ENCODE results near the gene TNFAIP8L1.
"Not testable (repeated sequence)": the region's sequence is repeated elsewhere in the genome, so short reads cannot be mapped to it uniquely, and the experiment has no call there.

Gene TNFAIP8L1

GRCh38 chr19:4638828-4639530 lies at the start of gene TNFAIP8L1:
Gene TNFAIP8L1 (plus strand): TSS chr19:4639516. CDS start chr19:4651870, 12,354 bp downstream.
- DNase-seq (ENCODE audit: low read depth), result peak; percentile 77
- peak within 1 kb of the TSS; percentile 79 for H3K4me3 ChIP-seq (ENCODE audit: low read depth, low read length)

GRCh38 chr19:4589579-4590410 lies 49.5 kb upstream of the TNFAIP8L1 start:
- H3K4me3 ChIP-seq (ENCODE audit: low read depth, low read length), result no peak overlapping the region
- DNase-seq (ENCODE audit: low read depth), result no peak

GRCh38 chr19:4590559-4590958 lies 48.8 kb upstream of the TNFAIP8L1 start:
- no peak for DNase-seq (ENCODE audit: low read depth)
- no peak overlapping the region for H3K4me3 ChIP-seq (ENCODE audit: low read depth, low read length)

GRCh38 chr19:4591320-4591719 lies 48.0 kb upstream of the TNFAIP8L1 start:
- DNase-seq (ENCODE audit: low read depth), result no peak
- no peak overlapping the region for H3K4me3 ChIP-seq (ENCODE audit: low read depth, low read length)

- no peak for DNase-seq (ENCODE audit: low read depth)
- H3K4me3 ChIP-seq (ENCODE audit: low read depth, low read length), result no peak overlapping the region
Measured at GRCh38 chr19:4592445-4592844, 46.9 kb upstream of the TNFAIP8L1 start.

GRCh38 chr19:4593409-4593851 lies 45.9 kb upstream of the TNFAIP8L1 start:
- H3K4me3 ChIP-seq (ENCODE audit: low read depth, low read length), result no peak overlapping the region
- no peak for DNase-seq (ENCODE audit: low read depth)

GRCh38 chr19:4594201-4594600 lies 45.1 kb upstream of the TNFAIP8L1 start:
- H3K4me3 ChIP-seq (ENCODE audit: low read depth, low read length), result no peak overlapping the region
- DNase-seq (ENCODE audit: low read depth), result no peak

GRCh38 chr19:4595158-4595557 lies 44.2 kb upstream of the TNFAIP8L1 start:
- H3K4me3 ChIP-seq (ENCODE audit: low read depth, low read length); DNase-seq (ENCODE audit: low read depth): not testable (repeated sequence)

GRCh38 chr19:4596033-4596904 lies 43.0 kb upstream of the TNFAIP8L1 start:
- DNase-seq (ENCODE audit: low read depth), result no peak
- H3K4me3 ChIP-seq (ENCODE audit: low read depth, low read length), result no peak overlapping the region

GRCh38 chr19:4597278-4597974 lies 41.9 kb upstream of the TNFAIP8L1 start:
- DNase-seq (ENCODE audit: low read depth), result no peak
- H3K4me3 ChIP-seq (ENCODE audit: low read depth, low read length), result peak overlapping the region; percentile 5

GRCh38 chr19:4597975-4598671 lies 41.2 kb upstream of the TNFAIP8L1 start:
- no peak for DNase-seq (ENCODE audit: low read depth)
- H3K4me3 ChIP-seq (ENCODE audit: low read depth, low read length), result no peak overlapping the region

GRCh38 chr19:4598712-4599111 lies 40.6 kb upstream of the TNFAIP8L1 start:
- H3K4me3 ChIP-seq (ENCODE audit: low read depth, low read length), result no peak overlapping the region
- DNase-seq (ENCODE audit: low read depth), result no peak

GRCh38 chr19:4600082-4600481 lies 39.2 kb upstream of the TNFAIP8L1 start:
- H3K4me3 ChIP-seq (ENCODE audit: low read depth, low read length), result no peak overlapping the region
- DNase-seq (ENCODE audit: low read depth), result no peak

GRCh38 chr19:4600893-4601292 lies 38.4 kb upstream of the TNFAIP8L1 start:
- DNase-seq (ENCODE audit: low read depth), result no peak
- H3K4me3 ChIP-seq (ENCODE audit: low read depth, low read length), result no peak overlapping the region

- no peak overlapping the region for H3K4me3 ChIP-seq (ENCODE audit: low read depth, low read length)
- no peak for DNase-seq (ENCODE audit: low read depth)
Measured at GRCh38 chr19:4602173-4602788, 37.0 kb upstream of the TNFAIP8L1 start.

- H3K4me3 ChIP-seq (ENCODE audit: low read depth, low read length), result no peak overlapping the region
- no peak for DNase-seq (ENCODE audit: low read depth)
Measured at GRCh38 chr19:4602915-4603314, 36.4 kb upstream of the TNFAIP8L1 start.

GRCh38 chr19:4604912-4605311 lies 34.4 kb upstream of the TNFAIP8L1 start:
- no peak overlapping the region for H3K4me3 ChIP-seq (ENCODE audit: low read depth, low read length)
- DNase-seq (ENCODE audit: low read depth), result no peak

- DNase-seq (ENCODE audit: low read depth), result no peak
Measured at GRCh38 chr19:4606181-4606580, 33.1 kb upstream of the TNFAIP8L1 start.

More at GRCh38 chr19:4606181-4606580, 33.1 kb upstream of the TNFAIP8L1 start:
- no peak overlapping the region for H3K4me3 ChIP-seq (ENCODE audit: low read depth, low read length)
